ENCODE results near the gene ABCG4. TPM values are rescaled to one million over a fixed set of nuclear protein-coding genes. Genes with fewer than 3 reads are reported as not detected.

The ABCG4 gene
- total RNA-seq, 2 experiments from 2014 or later: 0.08 TPM; not detected in 1

DNA sequence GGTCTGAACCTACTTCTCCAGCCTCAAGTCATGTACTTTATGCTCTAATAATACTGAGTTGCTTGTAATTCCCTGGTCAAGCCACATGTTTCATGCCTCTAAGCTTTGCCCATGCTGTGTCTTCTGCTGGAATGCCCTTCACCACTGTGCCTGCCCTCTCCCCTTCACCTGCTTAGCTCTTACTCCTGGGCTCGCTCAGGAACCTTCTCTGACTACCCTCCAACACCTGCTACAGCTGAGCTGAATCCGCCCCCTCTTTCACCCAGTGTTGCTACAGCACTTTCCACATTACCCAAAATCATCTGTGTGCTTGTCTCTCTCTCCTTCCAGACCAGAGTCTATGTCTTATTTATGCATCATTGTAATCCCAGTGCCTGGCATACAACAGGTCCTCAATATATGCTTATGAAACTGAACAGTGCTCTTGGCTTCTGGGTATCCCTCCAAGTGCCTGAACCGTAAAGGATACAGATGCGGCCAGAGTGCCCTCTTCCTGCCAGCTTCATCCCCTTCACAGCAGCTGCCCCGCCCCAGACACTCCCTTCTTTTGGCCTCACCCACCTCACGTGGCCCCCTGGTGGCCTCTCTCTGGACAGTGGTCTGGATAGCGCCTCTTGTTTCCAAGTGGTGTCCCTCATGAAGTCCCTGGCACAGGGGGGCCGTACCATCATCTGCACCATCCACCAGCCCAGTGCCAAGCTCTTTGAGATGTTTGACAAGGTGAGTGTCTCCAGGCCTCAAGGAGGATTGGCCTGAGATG lies 7.1 kb downstream of the ABCG4 start:
- no peak for ATAC-seq (ENCODE audit: poor library complexity)
- no peaks in the 10 kb centered on the region for H3K9me3 ChIP-seq (ENCODE audit: control insufficient read depth in 1 of 2, insufficient read depth in 1 of 2, low read length in 2 of 2)
- no peaks in the 10 kb centered on the region for H3K4me1 ChIP-seq (ENCODE audit: insufficient read depth, low read length)
- ChIA-PET POLR2A (no interaction called here), CTCF (no interaction called here)
- Mint-ChIP-seq H3K27me3 (peaks cover 17% of the 10 kb centered on the region), H3K4me1 (ENCODE audit: low read depth) (peaks cover 4% of the 10 kb centered on the region), H3K36me3 (ENCODE audit: low read depth) (no peaks in the 10 kb centered on the region), H3K4me3 (no peak overlapping the region), H3K27ac (no peak overlapping the region), H3K9me3 (no peaks in the 10 kb centered on the region)
- no peak overlapping the region for H3K27ac ChIP-seq (ENCODE audit: low read depth in 1 of 2, low read length in 2 of 2)
- DNase-seq: peak in 2 of 14 experiments; percentile 15 to 20
- H3K36me3 ChIP-seq (ENCODE audit: insufficient read depth, low read length): no peaks in the 10 kb centered on the region
- TF ChIP-seq, protein P1, sequence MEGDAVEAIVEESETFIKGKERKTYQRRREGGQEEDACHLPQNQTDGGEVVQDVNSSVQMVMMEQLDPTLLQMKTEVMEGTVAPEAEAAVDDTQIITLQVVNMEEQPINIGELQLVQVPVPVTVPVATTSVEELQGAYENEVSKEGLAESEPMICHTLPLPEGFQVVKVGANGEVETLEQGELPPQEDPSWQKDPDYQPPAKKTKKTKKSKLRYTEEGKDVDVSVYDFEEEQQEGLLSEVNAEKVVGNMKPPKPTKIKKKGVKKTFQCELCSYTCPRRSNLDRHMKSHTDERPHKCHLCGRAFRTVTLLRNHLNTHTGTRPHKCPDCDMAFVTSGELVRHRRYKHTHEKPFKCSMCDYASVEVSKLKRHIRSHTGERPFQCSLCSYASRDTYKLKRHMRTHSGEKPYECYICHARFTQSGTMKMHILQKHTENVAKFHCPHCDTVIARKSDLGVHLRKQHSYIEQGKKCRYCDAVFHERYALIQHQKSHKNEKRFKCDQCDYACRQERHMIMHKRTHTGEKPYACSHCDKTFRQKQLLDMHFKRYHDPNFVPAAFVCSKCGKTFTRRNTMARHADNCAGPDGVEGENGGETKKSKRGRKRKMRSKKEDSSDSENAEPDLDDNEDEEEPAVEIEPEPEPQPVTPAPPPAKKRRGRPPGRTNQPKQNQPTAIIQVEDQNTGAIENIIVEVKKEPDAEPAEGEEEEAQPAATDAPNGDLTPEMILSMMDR (IDR thresholded peaks at IDR 0.05): no peak
- H3K4me3 ChIP-seq (ENCODE audit: low read length): no peak overlapping the region
- intact Hi-C loops (cut with DNase I, micrococcal nuclease): no loop called here
- H3K27me3 ChIP-seq (ENCODE audit: control insufficient read depth in 1 of 2, insufficient read depth in 2 of 2, low read length in 2 of 2): peaks cover 0 to 6% of the 10 kb centered on the region in 2 experiments

GRCh38 chr11:119156496-119156895 lies 7.6 kb downstream of the ABCG4 start:
- Mint-ChIP-seq H3K4me1 (ENCODE audit: low read depth) (peaks cover 4% of the 10 kb centered on the region), H3K27ac (no peak overlapping the region)
- CTCF ChIA-PET: no interaction called here

DNA sequence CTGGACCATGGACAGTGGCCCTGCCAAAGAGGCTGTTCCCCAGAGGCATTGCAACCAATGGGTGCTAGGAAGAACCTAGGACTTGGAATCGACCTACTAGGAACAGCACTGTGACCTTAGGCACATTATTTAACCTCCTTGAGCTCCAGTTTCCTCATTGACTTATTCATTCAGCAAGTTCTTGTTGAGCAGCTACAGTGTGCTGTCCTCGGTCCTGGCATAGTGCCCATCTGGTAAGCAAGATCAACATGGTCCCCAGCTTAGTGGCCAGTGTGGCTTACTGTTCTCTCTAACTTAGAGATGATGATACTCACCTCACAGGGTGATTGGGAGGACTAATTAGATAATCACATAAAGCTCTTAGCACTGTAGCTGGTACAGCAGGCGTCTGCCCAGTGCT lies 8.2 kb downstream of the ABCG4 start:
- Histone ChIP-seq H3K4me3 (ENCODE audit: low read length) (no peak overlapping the region), H3K9me3 (ENCODE audit: control insufficient read depth in 1 of 2, insufficient read depth in 1 of 2, low read length in 2 of 2) (no peaks in the 10 kb centered on the region), H3K27me3 (ENCODE audit: control insufficient read depth in 1 of 2, insufficient read depth in 2 of 2, low read length in 2 of 2) (peaks cover 0 to 6% of the 10 kb centered on the region in 2 experiments), H3K36me3 (ENCODE audit: insufficient read depth, low read length) (no peaks in the 10 kb centered on the region), H3K27ac (ENCODE audit: low read depth in 1 of 2, low read length in 2 of 2) (no peak overlapping the region), H3K4me1 (ENCODE audit: insufficient read depth, low read length) (no peaks in the 10 kb centered on the region)
- ATAC-seq (ENCODE audit: poor library complexity) (no peak), DNase-seq (no peak)
- no peaks in the 10 kb centered on the region for H3K36me3 Mint-ChIP-seq (ENCODE audit: low read depth)
- intact Hi-C loops (cut with DNase I, micrococcal nuclease): no loop called here
- peaks cover 10% of the 10 kb centered on the region for H3K27me3 Mint-ChIP-seq
- H3K4me3 Mint-ChIP-seq: no peak overlapping the region
- no peaks in the 10 kb centered on the region for H3K4me1 Mint-ChIP-seq (ENCODE audit: low read depth)
- CTCF ChIA-PET: no interaction called here
- POLR2A ChIA-PET: no interaction called here
- H3K9me3 Mint-ChIP-seq: no peaks in the 10 kb centered on the region
- no peak overlapping the region for H3K27ac Mint-ChIP-seq
- TF ChIP-seq, protein P1 (IDR thresholded peaks at IDR 0.05): no peak

More at GRCh38 chr11:119156496-119156895, 7.6 kb downstream of the ABCG4 start:
- ATAC-seq (ENCODE audit: poor library complexity): no peak
- Mint-ChIP-seq H3K9me3 (no peaks in the 10 kb centered on the region), H3K27me3 (peaks cover 12% of the 10 kb centered on the region), H3K4me3 (no peak overlapping the region), H3K36me3 (ENCODE audit: low read depth) (no peaks in the 10 kb centered on the region)
- Histone ChIP-seq H3K4me3 (ENCODE audit: low read length) (no peak overlapping the region), H3K27me3 (ENCODE audit: control insufficient read depth in 1 of 2, insufficient read depth in 2 of 2, low read length in 2 of 2) (peaks cover 0 to 6% of the 10 kb centered on the region in 2 experiments), H3K27ac (ENCODE audit: low read depth in 1 of 2, low read length in 2 of 2) (no peak overlapping the region), H3K36me3 (ENCODE audit: insufficient read depth, low read length) (no peaks in the 10 kb centered on the region), H3K4me1 (ENCODE audit: insufficient read depth, low read length) (no peaks in the 10 kb centered on the region), H3K9me3 (ENCODE audit: control insufficient read depth in 1 of 2, insufficient read depth in 1 of 2, low read length in 2 of 2) (no peaks in the 10 kb centered on the region)
- DNase-seq: no peak
- POLR2A ChIA-PET: no interaction called here
- TF ChIP-seq, protein P1 (IDR thresholded peaks at IDR 0.05): no peak
- intact Hi-C loops (cut with DNase I, micrococcal nuclease): no loop called here

All from CD4-positive, alpha-beta T cell (primary cell).